OCI-LY7 (cell line): Measurements from ENCODE around the gene TMEM225B.

ENCODE experiments used
- EZH2phosphoT487 ChIP-seq: fragments of 200-600 bp; sonication (generic); IDR thresholded peaks from 2 replicates; pipeline ENCODE4 v1.6.1; 2018; ENCODE audit warnings: low read depth, borderline replicate concordance, mild to moderate bottlenecking, mixed run types, antibody characterized with exemption, low read length, moderate library complexity, mixed read lengths
- TF ChIP-seq, protein P1 (sequence below): fragments of 200-600 bp; sonication (generic); conservative IDR thresholded peaks from 2 replicates; pipeline ENCODE4 v1.5.1; 2014; ENCODE audit warnings: mild to moderate bottlenecking, antibody characterized with exemption, low read length, moderate library complexity, mixed read lengths

DNA sequence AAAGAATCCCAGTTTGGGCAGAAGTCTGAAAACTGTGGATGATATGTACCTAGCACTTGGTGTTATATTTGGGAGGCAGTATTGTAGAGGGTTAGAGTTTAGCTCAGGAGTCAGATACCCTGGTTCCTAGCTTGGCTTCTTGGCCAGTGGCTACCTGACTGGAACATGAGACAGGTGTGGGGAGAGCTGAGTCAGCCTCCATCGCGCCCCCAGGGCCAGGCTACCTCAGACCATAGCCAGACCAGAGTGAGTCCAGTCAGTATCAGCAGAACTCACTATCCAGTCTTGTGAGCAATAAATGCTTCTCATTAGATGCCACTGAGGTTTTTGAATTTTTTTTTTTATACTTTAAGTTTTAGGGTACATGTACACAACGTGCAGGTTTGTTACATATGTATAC is 55.7 kb downstream of the TMEM225B start:
- TF ChIP-seq, protein P1, sequence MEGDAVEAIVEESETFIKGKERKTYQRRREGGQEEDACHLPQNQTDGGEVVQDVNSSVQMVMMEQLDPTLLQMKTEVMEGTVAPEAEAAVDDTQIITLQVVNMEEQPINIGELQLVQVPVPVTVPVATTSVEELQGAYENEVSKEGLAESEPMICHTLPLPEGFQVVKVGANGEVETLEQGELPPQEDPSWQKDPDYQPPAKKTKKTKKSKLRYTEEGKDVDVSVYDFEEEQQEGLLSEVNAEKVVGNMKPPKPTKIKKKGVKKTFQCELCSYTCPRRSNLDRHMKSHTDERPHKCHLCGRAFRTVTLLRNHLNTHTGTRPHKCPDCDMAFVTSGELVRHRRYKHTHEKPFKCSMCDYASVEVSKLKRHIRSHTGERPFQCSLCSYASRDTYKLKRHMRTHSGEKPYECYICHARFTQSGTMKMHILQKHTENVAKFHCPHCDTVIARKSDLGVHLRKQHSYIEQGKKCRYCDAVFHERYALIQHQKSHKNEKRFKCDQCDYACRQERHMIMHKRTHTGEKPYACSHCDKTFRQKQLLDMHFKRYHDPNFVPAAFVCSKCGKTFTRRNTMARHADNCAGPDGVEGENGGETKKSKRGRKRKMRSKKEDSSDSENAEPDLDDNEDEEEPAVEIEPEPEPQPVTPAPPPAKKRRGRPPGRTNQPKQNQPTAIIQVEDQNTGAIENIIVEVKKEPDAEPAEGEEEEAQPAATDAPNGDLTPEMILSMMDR: no peak
- TF ChIP-seq EZH2phosphoT487: no peak
